DMS 273 treated with DMSO at 0.1 percent for 48 hours (cell line): Measurements from ENCODE around the gene UTS2B.
"Not testable (repeated sequence)": the region's sequence is repeated elsewhere in the genome, so short reads cannot be mapped to it uniquely, and the experiment has no call there.

Experiments
- DNase-seq: peaks from one replicate; lab custom pipeline; 2025; lab: John Stamatoyannopoulos, UW

Gene UTS2B

GRCh38 chr3:191280111-191280510, 50.2 kb downstream of the UTS2B start:
- DNase-seq, result no peak

GRCh38 chr3:191275751-191276150, 54.6 kb downstream of the UTS2B start:
- no peak for DNase-seq

- DNase-seq, result not testable (repeated sequence)
These were observed 55.1 kb downstream of the UTS2B start for GRCh38 chr3:191275244-191275643.

- DNase-seq, result no peak
These were observed 60.8 kb downstream of the UTS2B start for GRCh38 chr3:191269289-191270085.

- no peak for DNase-seq
These were observed 61.6 kb downstream of the UTS2B start for GRCh38 chr3:191268737-191269136.

GRCh38 chr3:191263850-191264249, 66.5 kb downstream of the UTS2B start:
- DNase-seq, result no peak

GRCh38 chr3:191263365-191263764, 67.0 kb downstream of the UTS2B start:
- no peak for DNase-seq

GRCh38 chr3:191262650-191263049, 67.7 kb downstream of the UTS2B start:
- no peak for DNase-seq

- no peak for DNase-seq
These were observed 69.1 kb downstream of the UTS2B start for GRCh38 chr3:191261304-191261638.

- no peak for DNase-seq
These were observed 69.7 kb downstream of the UTS2B start for GRCh38 chr3:191260431-191261303.

GRCh38 chr3:191259486-191259885, 70.8 kb downstream of the UTS2B start:
- DNase-seq, result no peak

GRCh38 chr3:191257286-191257685, 73.0 kb downstream of the UTS2B start:
- DNase-seq, result no peak

GRCh38 chr3:191256405-191256804, 73.9 kb downstream of the UTS2B start:
- no peak for DNase-seq

- no peak for DNase-seq
These were observed 75.2 kb downstream of the UTS2B start for GRCh38 chr3:191255156-191255555.

GRCh38 chr3:191254098-191254873, 76.0 kb downstream of the UTS2B start:
- DNase-seq, result no peak

GRCh38 chr3:191253089-191253799, 77.1 kb downstream of the UTS2B start:
- no peak for DNase-seq

GRCh38 chr3:191246630-191247029, 83.7 kb downstream of the UTS2B start:
- DNase-seq, result no peak

- not testable (repeated sequence) for DNase-seq
These were observed 84.3 kb downstream of the UTS2B start for GRCh38 chr3:191246034-191246433.

- no peak for DNase-seq
These were observed 86.0 kb downstream of the UTS2B start for GRCh38 chr3:191244242-191244867.

GRCh38 chr3:191240486-191240885, 89.8 kb downstream of the UTS2B start:
- no peak for DNase-seq

GRCh38 chr3:191239407-191240031, 90.8 kb downstream of the UTS2B start:
- DNase-seq, result no peak
